HepG2 (cell line): ENCODE data around the gene ATE1. TPM values are rescaled to one million over a fixed set of nuclear protein-coding genes. Genes with fewer than 3 reads are reported as not detected.

ENCODE experiments used
- ARNT2 ChIP-seq: sonication (generic); formaldehyde crosslinking; IDR thresholded peaks from 2 replicates; pipeline ENCODE4 v1.8.0; 2022; ENCODE audit warnings: mild to moderate bottlenecking, low read depth, missing genetic modification reagents, moderate library complexity
- BCLAF1 ChIP-seq: fragments of 450-650 bp; IDR thresholded peaks from 2 replicates; pipeline ENCODE4 v1.6.1; 2017; ENCODE audit warnings: mild to moderate bottlenecking
- CEBPG ChIP-seq: IDR thresholded peaks from 2 replicates; pipeline ENCODE4 v1.6.1; 2016
- CHD2 ChIP-seq: IDR thresholded peaks from 2 replicates; pipeline ENCODE4 v1.6.1; 2011; ENCODE audit warnings: low read depth, low read length, improper control_type of control experiment
- FOXA3 ChIP-seq: IDR thresholded peaks from 2 replicates; pipeline ENCODE4 v1.6.1; 2016; ENCODE audit warnings: missing genetic modification reagents, missing compliant biosample characterization
- HNF4G ChIP-seq, 2 experiments: sonication (generic) in 1 of 2; formaldehyde crosslinking in 1 of 2; IDR thresholded peaks; 2 replicates each; pipeline versions ENCODE4 v1.4.0 to v1.6.1; 2011 to 2020; ENCODE audit warnings: borderline replicate concordance in 2 of 2, low read depth in 2 of 2, mild to moderate bottlenecking in 2 of 2, low read length in 1 of 2, missing genetic modification reagents in 1 of 2, moderate library complexity in 1 of 2
- KIAA2018 ChIP-seq: sonication (generic); formaldehyde crosslinking; IDR thresholded peaks from 2 replicates; pipeline ENCODE4 v1.5.0; 2020; ENCODE audit warnings: mild to moderate bottlenecking, missing genetic modification reagents, borderline replicate concordance
- MAZ ChIP-seq, 2 experiments: sonication (generic) in 1 of 2; formaldehyde crosslinking in 1 of 2; IDR thresholded peaks; 2 replicates each; pipeline versions ENCODE4 v1.5.0 to v1.6.1; 2012 to 2020; ENCODE audit warnings: low read depth in 2 of 2, mild to moderate bottlenecking in 2 of 2, borderline replicate concordance in 1 of 2, improper control_type of control experiment in 1 of 2, low read length in 1 of 2, missing genetic modification reagents in 1 of 2, moderate library complexity in 1 of 2
- NPAS2 ChIP-seq: sonication (generic); formaldehyde crosslinking; IDR thresholded peaks from 2 replicates; pipeline ENCODE4 v1.8.0; 2022; ENCODE audit warnings: mild to moderate bottlenecking, missing genetic modification reagents, borderline replicate concordance
- RBM39 ChIP-seq: fragments of 200-400 bp; formaldehyde crosslinking; IDR thresholded peaks from one replicate; pipeline ENCODE4 v1.6.1; 2018; ENCODE audit warnings: antibody characterized with exemption, mild to moderate bottlenecking, low read depth, low read length; ENCODE audit not compliant: poor library complexity, severe bottlenecking
- TBP ChIP-seq: sonication (generic); formaldehyde crosslinking; IDR thresholded peaks from 2 replicates; pipeline ENCODE4 v1.5.0; 2020; ENCODE audit warnings: missing genetic modification reagents
- TGIF2 ChIP-seq: IDR thresholded peaks from 2 replicates; pipeline ENCODE4 v1.6.1; 2016; ENCODE audit warnings: control low read depth, missing compliant biosample characterization
- ZFP90 ChIP-seq: sonication (generic); formaldehyde crosslinking; IDR thresholded peaks from 2 replicates; pipeline ENCODE4 v1.8.0; 2022; ENCODE audit warnings: missing genetic modification reagents, mild to moderate bottlenecking, inconsistent platforms, borderline replicate concordance
- ZNF616 ChIP-seq: sonication (generic); formaldehyde crosslinking; IDR thresholded peaks from 2 replicates; pipeline ENCODE4 v1.5.0; 2020; ENCODE audit warnings: low read depth, mild to moderate bottlenecking, missing genetic modification reagents
- ZNF619 ChIP-seq: sonication (generic); formaldehyde crosslinking; IDR thresholded peaks from 2 replicates; pipeline ENCODE4 v1.4.0; 2020; ENCODE audit warnings: mild to moderate bottlenecking, missing genetic modification reagents
- polyA plus RNA-seq, 8 experiments: library from polyadenylated mRNA; depleted of rRNA in 3 of 8; stranded (reverse) in 7 of 8; unstranded in 1 of 8; fragments of >200 nt; fragmentation: Illumina TruSeq in 4 of 8; extraction: Trizol in 4 of 8; gene quantifications; 2 replicates each; pipeline versions ENCODE4 v1.2.1 to v1.2.3, GENCODE V29; 2011 to 2016; ENCODE audit warnings: low read depth in 4 of 8, missing spikeins in 1 of 8, mixed read lengths in 1 of 8; ENCODE audit not compliant: insufficient read depth in 1 of 8
- total RNA-seq, 5 experiments: library from RNA; depleted of rRNA; stranded (reverse); fragments of >200 nt; fragmentation: Illumina TruSeq; extraction: Trizol; gene quantifications; 2 replicates each; pipeline ENCODE4 v1.2.3, GENCODE V29; 2016; ENCODE audit warnings: low read depth in 1 of 5
- TF ChIP-seq, protein P1 (sequence below): sonication (generic); formaldehyde crosslinking; IDR thresholded peaks from 2 replicates; pipeline ENCODE4 v1.9.0; 2021; ENCODE audit warnings: missing genetic modification reagents, borderline replicate concordance

Gene ATE1
- total and polyA plus RNA-seq, 2 of the 13 experiments (the other 11 are each of a cell fraction or from before 2014, with no cell fraction given): 17.5 to 42.2 TPM

DNA sequence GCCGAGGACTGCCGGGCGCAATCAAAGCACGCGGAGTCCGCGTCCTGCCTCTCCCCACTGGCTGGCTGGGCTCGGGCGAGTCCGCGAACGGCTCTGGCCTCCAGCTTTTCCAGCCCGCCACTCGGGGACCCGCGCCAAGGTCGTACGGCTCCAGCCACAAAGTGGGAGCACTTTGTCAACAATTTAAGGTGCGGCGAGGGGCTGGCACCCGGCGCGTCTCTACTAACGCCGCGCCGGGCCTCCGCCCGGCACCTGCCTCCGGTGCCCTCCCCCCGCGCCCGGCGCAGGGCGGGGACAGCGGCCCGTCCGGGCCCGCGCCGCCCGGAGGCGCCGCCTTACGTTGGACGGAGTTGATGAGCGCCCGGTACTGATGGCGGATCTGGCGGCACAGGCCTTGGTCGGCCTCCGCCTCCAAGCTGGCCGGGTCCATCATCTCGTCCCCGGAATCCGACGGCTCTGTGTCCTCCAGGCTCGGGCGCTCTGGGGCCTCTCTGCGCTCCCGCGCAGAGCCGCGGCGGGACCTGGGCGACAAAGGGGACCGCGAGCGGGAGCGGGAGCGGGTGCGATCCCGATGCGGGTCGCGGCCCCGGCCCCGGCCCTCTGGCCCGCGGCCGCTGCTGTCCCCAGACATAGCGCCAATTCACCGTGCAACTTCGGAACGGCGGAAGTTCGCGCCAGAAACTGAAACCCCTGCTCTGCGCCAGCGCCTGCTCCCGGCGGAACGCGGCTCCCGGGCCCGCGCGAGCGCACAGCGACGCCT, 46.9 kb upstream of the ATE1 start, which contains the start of gene NSMCE4A (continued):
- TF ChIP-seq BCLAF1: no peak
- TF ChIP-seq MAZ (IDR thresholded peaks at IDR 0.05; ENCODE audit: borderline replicate concordance, low read depth, low read length): no peak
- peak; percentile 41 for TF ChIP-seq MAZ (CRISPR knock-in tag; IDR thresholded peaks at IDR 0.05; ENCODE audit: low read depth)
- TF ChIP-seq RBM39: peak; percentile 58
- TF ChIP-seq FOXA3 (CRISPR knock-in tag): no peak
- peak; percentile 85 for TF ChIP-seq ARNT2 (CRISPR knock-in tag)
- no peak for TF ChIP-seq ZNF619
- no peak; the same call in 1 of the 2 replicates for TF ChIP-seq ZFP90 (CRISPR knock-in tag)
- no peak for TF ChIP-seq NPAS2 (CRISPR knock-in tag)
- no peak for TF ChIP-seq CHD2
- 0 out of 2 replicates have a peak, but pooled peaks have one; percentile 10 for TF ChIP-seq HNF4G (IDR thresholded peaks at IDR 0.05; ENCODE audit: borderline replicate concordance, low read depth, low read length)
- TF ChIP-seq HNF4G (CRISPR knock-in tag; IDR thresholded peaks at IDR 0.05; ENCODE audit: borderline replicate concordance, low read depth): no peak
- TF ChIP-seq TBP: no peak
- TF ChIP-seq, protein P1, sequence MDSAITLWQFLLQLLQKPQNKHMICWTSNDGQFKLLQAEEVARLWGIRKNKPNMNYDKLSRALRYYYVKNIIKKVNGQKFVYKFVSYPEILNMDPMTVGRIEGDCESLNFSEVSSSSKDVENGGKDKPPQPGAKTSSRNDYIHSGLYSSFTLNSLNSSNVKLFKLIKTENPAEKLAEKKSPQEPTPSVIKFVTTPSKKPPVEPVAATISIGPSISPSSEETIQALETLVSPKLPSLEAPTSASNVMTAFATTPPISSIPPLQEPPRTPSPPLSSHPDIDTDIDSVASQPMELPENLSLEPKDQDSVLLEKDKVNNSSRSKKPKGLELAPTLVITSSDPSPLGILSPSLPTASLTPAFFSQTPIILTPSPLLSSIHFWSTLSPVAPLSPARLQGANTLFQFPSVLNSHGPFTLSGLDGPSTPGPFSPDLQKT (CRISPR knock-in tag): no peak
- TF ChIP-seq TGIF2 (CRISPR knock-in tag): peak; percentile 37
- no peak for TF ChIP-seq KIAA2018
- peak; percentile 54; the same call in 1 of the 2 replicates for TF ChIP-seq ZNF616 (CRISPR knock-in tag)
- TF ChIP-seq CEBPG (CRISPR knock-in tag): no peak
